ENCODE data around the gene UGT1A7. TPM values are rescaled to one million over a fixed set of nuclear protein-coding genes. Genes with fewer than 3 reads are reported as not detected.

UGT1A7 gene
- total RNA-seq, 1 experiment from 2014 or later: 0.18 TPM

GRCh38 chr2:233684640-233685039, 2.9 kb downstream of the UGT1A7 start:
- Mint-ChIP-seq H3K27ac (ENCODE audit: unreplicated experiment) (no peak overlapping the region), H3K36me3 (ENCODE audit: insufficient read depth, unreplicated experiment) (no peaks in the 10 kb centered on the region), H3K4me1 (ENCODE audit: low read depth, unreplicated experiment) (no peaks in the 10 kb centered on the region), H3K9me3 (ENCODE audit: unreplicated experiment) (no peaks in the 10 kb centered on the region), H3K27me3 (ENCODE audit: insufficient read depth, unreplicated experiment) (no peaks in the 10 kb centered on the region), H3K4me3 (ENCODE audit: unreplicated experiment) (no peak overlapping the region)
- no peaks in the 10 kb centered on the region for H3K36me3 ChIP-seq (ENCODE audit: control insufficient read depth, insufficient read depth, low read length)
- no peaks in the 10 kb centered on the region for H3K9me3 ChIP-seq
- BruUV-seq (replicated peaks): no TSS peak
- DNase-seq: no peak
- no peak overlapping the region for H3K4me3 ChIP-seq (ENCODE audit: low read depth, low read length)
- H3K4me1 ChIP-seq: peaks cover 7% of the 10 kb centered on the region; the same call in 1 of the 2 replicates
- ChIA-PET CTCF (no interaction called here), POLR2A (no interaction called here)
- intact Hi-C loops (cut with micrococcal nuclease; ENCODE audit: unreplicated experiment): loop anchor here (1.0 kb wide), 1 partner anchor 9 kb away; no protein-coding TSS in a partner anchor
- H3K27me3 ChIP-seq (replicated peaks; ENCODE audit: control insufficient read depth, insufficient read depth, low read length): no peaks in the 10 kb centered on the region
- no peak for TF ChIP-seq CTCF (IDR thresholded peaks at IDR 0.05; ENCODE audit: insufficient read depth in 1 of 2, low read depth in 1 of 2, low read length in 1 of 2, severe bottlenecking in 1 of 2, unreplicated experiment in 1 of 2)

GRCh38 chr2:233686928-233687327, 5.2 kb downstream of the UGT1A7 start:
- ChIA-PET CTCF (no interaction called here), POLR2A (no interaction called here)
- H3K4me1 ChIP-seq: peaks cover 7% of the 10 kb centered on the region; the same call in 1 of the 2 replicates
- intact Hi-C loops (cut with micrococcal nuclease; ENCODE audit: unreplicated experiment): no loop called here
- no peaks in the 10 kb centered on the region for H3K9me3 Mint-ChIP-seq (ENCODE audit: unreplicated experiment)
- no peaks in the 10 kb centered on the region for H3K36me3 ChIP-seq (ENCODE audit: control insufficient read depth, insufficient read depth, low read length)
- no peaks in the 10 kb centered on the region for H3K36me3 Mint-ChIP-seq (ENCODE audit: insufficient read depth, unreplicated experiment)
- no peak overlapping the region for H3K4me3 Mint-ChIP-seq (ENCODE audit: unreplicated experiment)
- no TSS peak for BruUV-seq (replicated peaks)
- TF ChIP-seq CTCF (IDR thresholded peaks at IDR 0.05; ENCODE audit: insufficient read depth in 1 of 2, low read depth in 1 of 2, low read length in 1 of 2, severe bottlenecking in 1 of 2, unreplicated experiment in 1 of 2): no peak
- H3K4me1 Mint-ChIP-seq (ENCODE audit: low read depth, unreplicated experiment): no peaks in the 10 kb centered on the region
- no peaks in the 10 kb centered on the region for H3K27me3 ChIP-seq (replicated peaks; ENCODE audit: control insufficient read depth, insufficient read depth, low read length)
- no peaks in the 10 kb centered on the region for H3K27me3 Mint-ChIP-seq (ENCODE audit: insufficient read depth, unreplicated experiment)
- H3K27ac Mint-ChIP-seq (ENCODE audit: unreplicated experiment): no peak overlapping the region
- no peak for DNase-seq
- no peaks in the 10 kb centered on the region for H3K9me3 ChIP-seq
- no peak overlapping the region for H3K4me3 ChIP-seq (ENCODE audit: low read depth, low read length)

GRCh38 chr2:233688341-233688740, 6.6 kb downstream of the UGT1A7 start:
- POLR2A ChIA-PET: no interaction called here
- no peaks in the 10 kb centered on the region for H3K4me1 Mint-ChIP-seq (ENCODE audit: low read depth, unreplicated experiment)

More at GRCh38 chr2:233688341-233688740, 6.6 kb downstream of the UGT1A7 start:
- no peaks in the 10 kb centered on the region for H3K27me3 ChIP-seq (replicated peaks; ENCODE audit: control insufficient read depth, insufficient read depth, low read length)
- Mint-ChIP-seq H3K4me3 (ENCODE audit: unreplicated experiment) (no peak overlapping the region), H3K27me3 (ENCODE audit: insufficient read depth, unreplicated experiment) (no peaks in the 10 kb centered on the region), H3K9me3 (ENCODE audit: unreplicated experiment) (no peaks in the 10 kb centered on the region), H3K27ac (ENCODE audit: unreplicated experiment) (no peak overlapping the region), H3K36me3 (ENCODE audit: insufficient read depth, unreplicated experiment) (peaks cover 10% of the 10 kb centered on the region)
- H3K36me3 ChIP-seq (ENCODE audit: control insufficient read depth, insufficient read depth, low read length): no peaks in the 10 kb centered on the region
- H3K4me1 ChIP-seq: peaks cover 12% of the 10 kb centered on the region; the same call in 1 of the 2 replicates
- H3K9me3 ChIP-seq: no peaks in the 10 kb centered on the region
- no peak for DNase-seq
- BruUV-seq (replicated peaks): no TSS peak
- TF ChIP-seq CTCF (IDR thresholded peaks at IDR 0.05; ENCODE audit: insufficient read depth in 1 of 2, low read depth in 1 of 2, low read length in 1 of 2, severe bottlenecking in 1 of 2, unreplicated experiment in 1 of 2): no peak
- no peak overlapping the region for H3K4me3 ChIP-seq (ENCODE audit: low read depth, low read length)
- CTCF ChIA-PET: no interaction called here
- intact Hi-C loops (cut with micrococcal nuclease; ENCODE audit: unreplicated experiment): no loop called here
